WTC11 (cell line): ENCODE measurements around the gene HDDC3.

Source experiments
- ESRRA ChIP-seq: sonication (generic); formaldehyde crosslinking; IDR thresholded peaks from 2 replicates; pipeline ENCODE4 v1.8.1; 2022; ENCODE audit warnings: mild to moderate bottlenecking, missing genetic modification reagents, borderline replicate concordance
- FOXP1 ChIP-seq: sonication (generic); formaldehyde crosslinking; IDR thresholded peaks from 2 replicates; pipeline ENCODE4 v1.8.0; 2022; ENCODE audit warnings: missing genetic modification reagents, mild to moderate bottlenecking, moderate library complexity, borderline replicate concordance
- NR2C2 ChIP-seq: sonication (generic); formaldehyde crosslinking; IDR thresholded peaks from 2 replicates; pipeline ENCODE4 v1.8.0; 2022; ENCODE audit warnings: mild to moderate bottlenecking, missing genetic modification reagents
- NR3C1 ChIP-seq: sonication (generic); formaldehyde crosslinking; conservative IDR thresholded peaks from 2 replicates; pipeline ENCODE4 v1.8.1; 2023; ENCODE audit warnings: low read depth, mild to moderate bottlenecking, missing genetic modification reagents
- PRRX2 ChIP-seq: fragments of 250-450 bp; sonication (Bioruptor Pico); IDR thresholded peaks from 2 replicates; pipeline ENCODE4 v1.8.0; 2021; ENCODE audit warnings: mild to moderate bottlenecking
- RELA ChIP-seq: sonication (generic); formaldehyde crosslinking; IDR thresholded peaks from 2 replicates; pipeline ENCODE4 v1.8.1; 2022; ENCODE audit warnings: missing genetic modification reagents, mild to moderate bottlenecking, borderline replicate concordance
- SP1 ChIP-seq: sonication (generic); formaldehyde crosslinking; conservative IDR thresholded peaks from 2 replicates; pipeline ENCODE4 v1.8.1; 2022; ENCODE audit warnings: missing genetic modification reagents
- TCF7 ChIP-seq: sonication (generic); formaldehyde crosslinking; IDR thresholded peaks from 2 replicates; pipeline ENCODE4 v1.8.0; 2022; ENCODE audit warnings: mild to moderate bottlenecking, low read depth, missing genetic modification reagents, moderate library complexity
- ZNF263 ChIP-seq: sonication (generic); formaldehyde crosslinking; IDR thresholded peaks from 2 replicates; pipeline ENCODE4 v1.8.1; 2022; ENCODE audit warnings: low read depth, mild to moderate bottlenecking, moderate library complexity, missing genetic modification reagents
- TF ChIP-seq, protein P1 (sequence below): fragments of 200-600 bp; IDR thresholded peaks from 2 replicates; pipeline ENCODE4 v1.8.0; 2022; ENCODE audit warnings: antibody characterized with exemption
- TF ChIP-seq, protein P2 (sequence below): fragments of 250-450 bp; sonication (Bioruptor Pico); IDR thresholded peaks from 2 replicates; pipeline ENCODE4 v1.9.0; 2021; ENCODE audit warnings: mild to moderate bottlenecking
- TF ChIP-seq, protein P3 (sequence below): fragments of 250-450 bp; sonication (Bioruptor Pico); IDR thresholded peaks from 2 replicates; pipeline ENCODE4 v2.1.2; 2022; ENCODE audit warnings: mild to moderate bottlenecking, moderate library complexity
- TF ChIP-seq, protein P4 (sequence below): sonication (generic); formaldehyde crosslinking; IDR thresholded peaks from 2 replicates; pipeline ENCODE4 v1.8.0; 2022; ENCODE audit warnings: mild to moderate bottlenecking, missing genetic modification reagents
- TF ChIP-seq, protein P5 (sequence below): sonication (generic); formaldehyde crosslinking; IDR thresholded peaks from 2 replicates; pipeline ENCODE4 v1.8.1; 2023; ENCODE audit warnings: mild to moderate bottlenecking, missing genetic modification reagents, moderate library complexity

DNA sequence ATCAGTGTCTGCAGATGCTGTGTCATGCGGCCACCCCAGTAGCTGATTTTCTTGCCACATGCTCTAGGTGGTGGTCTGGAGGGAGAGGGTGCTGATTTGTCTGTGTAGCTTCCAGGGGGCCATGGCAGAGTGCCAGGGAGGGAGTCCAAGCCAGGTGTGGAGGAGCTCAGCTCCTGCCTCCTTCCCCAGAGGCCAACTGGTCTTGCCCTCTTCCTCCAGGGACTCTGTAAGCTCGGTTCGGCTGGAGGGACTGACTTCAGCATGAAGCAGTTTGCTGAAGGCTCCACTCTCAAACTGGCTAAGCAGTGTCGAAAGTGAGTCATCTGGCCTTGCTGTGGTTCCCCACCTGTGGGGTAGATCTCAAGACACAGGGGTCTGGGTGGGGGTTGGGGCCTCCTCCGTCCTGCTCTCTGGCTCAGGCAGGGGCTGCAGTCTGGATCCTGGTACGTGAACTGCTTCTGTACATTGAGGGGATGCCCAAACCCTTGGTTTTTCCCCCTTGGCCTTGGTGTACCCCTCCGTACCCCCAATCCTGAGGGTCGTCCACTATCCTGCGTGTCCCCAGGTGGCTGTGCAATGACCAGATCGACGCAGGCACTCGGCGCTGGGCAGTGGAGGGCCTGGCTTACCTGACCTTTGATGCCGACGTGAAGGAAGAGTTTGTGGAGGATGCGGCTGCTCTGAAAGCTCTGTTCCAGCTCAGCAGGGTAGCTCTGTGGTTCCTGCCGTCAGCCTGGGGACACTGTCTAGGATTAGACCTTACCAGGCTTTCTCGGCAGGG, 15.4 kb upstream of the HDDC3 start:
- TF ChIP-seq, protein P1, sequence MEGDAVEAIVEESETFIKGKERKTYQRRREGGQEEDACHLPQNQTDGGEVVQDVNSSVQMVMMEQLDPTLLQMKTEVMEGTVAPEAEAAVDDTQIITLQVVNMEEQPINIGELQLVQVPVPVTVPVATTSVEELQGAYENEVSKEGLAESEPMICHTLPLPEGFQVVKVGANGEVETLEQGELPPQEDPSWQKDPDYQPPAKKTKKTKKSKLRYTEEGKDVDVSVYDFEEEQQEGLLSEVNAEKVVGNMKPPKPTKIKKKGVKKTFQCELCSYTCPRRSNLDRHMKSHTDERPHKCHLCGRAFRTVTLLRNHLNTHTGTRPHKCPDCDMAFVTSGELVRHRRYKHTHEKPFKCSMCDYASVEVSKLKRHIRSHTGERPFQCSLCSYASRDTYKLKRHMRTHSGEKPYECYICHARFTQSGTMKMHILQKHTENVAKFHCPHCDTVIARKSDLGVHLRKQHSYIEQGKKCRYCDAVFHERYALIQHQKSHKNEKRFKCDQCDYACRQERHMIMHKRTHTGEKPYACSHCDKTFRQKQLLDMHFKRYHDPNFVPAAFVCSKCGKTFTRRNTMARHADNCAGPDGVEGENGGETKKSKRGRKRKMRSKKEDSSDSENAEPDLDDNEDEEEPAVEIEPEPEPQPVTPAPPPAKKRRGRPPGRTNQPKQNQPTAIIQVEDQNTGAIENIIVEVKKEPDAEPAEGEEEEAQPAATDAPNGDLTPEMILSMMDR: no peak
- TF ChIP-seq TCF7 (CRISPR knock-in tag) (no peak), FOXP1 (no peak), NR2C2 (CRISPR knock-in tag) (no peak), ZNF263 (CRISPR knock-in tag) (no peak), RELA (CRISPR knock-in tag) (no peak), PRRX2 (CRISPR knock-in tag) (no peak), SP1 (CRISPR knock-in tag) (no peak), NR3C1 (no peak), ESRRA (no peak)
- TF ChIP-seq, protein P2, sequence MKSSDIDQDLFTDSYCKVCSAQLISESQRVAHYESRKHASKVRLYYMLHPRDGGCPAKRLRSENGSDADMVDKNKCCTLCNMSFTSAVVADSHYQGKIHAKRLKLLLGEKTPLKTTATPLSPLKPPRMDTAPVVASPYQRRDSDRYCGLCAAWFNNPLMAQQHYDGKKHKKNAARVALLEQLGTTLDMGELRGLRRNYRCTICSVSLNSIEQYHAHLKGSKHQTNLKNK: no peak
- TF ChIP-seq, protein P3, sequence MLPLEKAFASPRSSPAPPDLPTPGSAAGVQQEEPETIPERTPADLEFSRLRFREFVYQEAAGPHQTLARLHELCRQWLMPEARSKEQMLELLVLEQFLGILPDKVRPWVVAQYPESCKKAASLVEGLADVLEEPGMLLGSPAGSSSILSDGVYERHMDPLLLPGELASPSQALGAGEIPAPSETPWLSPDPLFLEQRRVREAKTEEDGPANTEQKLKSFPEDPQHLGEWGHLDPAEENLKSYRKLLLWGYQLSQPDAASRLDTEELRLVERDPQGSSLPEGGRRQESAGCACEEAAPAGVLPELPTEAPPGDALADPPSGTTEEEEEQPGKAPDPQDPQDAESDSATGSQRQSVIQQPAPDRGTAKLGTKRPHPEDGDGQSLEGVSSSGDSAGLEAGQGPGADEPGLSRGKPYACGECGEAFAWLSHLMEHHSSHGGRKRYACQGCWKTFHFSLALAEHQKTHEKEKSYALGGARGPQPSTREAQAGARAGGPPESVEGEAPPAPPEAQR (CRISPR knock-in tag): no peak
- TF ChIP-seq, protein P4, sequence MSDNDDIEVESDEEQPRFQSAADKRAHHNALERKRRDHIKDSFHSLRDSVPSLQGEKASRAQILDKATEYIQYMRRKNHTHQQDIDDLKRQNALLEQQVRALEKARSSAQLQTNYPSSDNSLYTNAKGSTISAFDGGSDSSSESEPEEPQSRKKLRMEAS (CRISPR knock-in tag): no peak
- TF ChIP-seq, protein P5, sequence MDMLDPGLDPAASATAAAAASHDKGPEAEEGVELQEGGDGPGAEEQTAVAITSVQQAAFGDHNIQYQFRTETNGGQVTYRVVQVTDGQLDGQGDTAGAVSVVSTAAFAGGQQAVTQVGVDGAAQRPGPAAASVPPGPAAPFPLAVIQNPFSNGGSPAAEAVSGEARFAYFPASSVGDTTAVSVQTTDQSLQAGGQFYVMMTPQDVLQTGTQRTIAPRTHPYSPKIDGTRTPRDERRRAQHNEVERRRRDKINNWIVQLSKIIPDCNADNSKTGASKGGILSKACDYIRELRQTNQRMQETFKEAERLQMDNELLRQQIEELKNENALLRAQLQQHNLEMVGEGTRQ: no peak
